Keratinocyte (primary cell): ENCODE measurements around the gene TMEM266. TPM values are rescaled to one million over a fixed set of nuclear protein-coding genes. Genes with fewer than 3 reads are reported as not detected.
"Not testable (repeated sequence)": the region's sequence is repeated elsewhere in the genome, so short reads cannot be mapped to it uniquely, and the experiment has no call there.

ENCODE experiments used
- DNase-seq: peaks from one replicate; pipeline ENCODE4 v3.0.0-alpha.2; 2011; ENCODE audit warnings: low read depth, missing footprints, low spot score
- FAIRE-seq: peaks from 2 replicates; lab custom pipeline; 2011; peaks lifted over from hg19 to GRCh38; lab: Jason Lieb, UNC
- H2AFZ ChIP-seq: 2 replicates; pipeline ENCODE4 v1.6.0; 2012; ENCODE audit warnings: low read length, control low read depth, inconsistent platforms; ENCODE audit not compliant: control insufficient read depth
- H3K27ac ChIP-seq: 2 replicates; pipeline ENCODE4 v1.5.1; 2011; ENCODE audit warnings: low read length; ENCODE audit not compliant: control insufficient read depth, insufficient read depth
- H3K27me3 ChIP-seq: 3 replicates; pipeline ENCODE4 v1.6.0; 2011; ENCODE audit warnings: low read length; ENCODE audit not compliant: control insufficient read depth, insufficient read depth; ENCODE audit errors: extremely low read depth
- H3K36me3 ChIP-seq, 2 experiments: 2 replicates in 1 of 2; 3 replicates in 1 of 2; pipeline ENCODE4 v1.5.1; 2011; ENCODE audit warnings: low read length in 2 of 2, mild to moderate bottlenecking in 1 of 2; ENCODE audit not compliant: control insufficient read depth in 2 of 2, insufficient read depth in 2 of 2; ENCODE audit errors: extremely low read depth in 1 of 2
- H3K4me1 ChIP-seq: 3 replicates; pipeline ENCODE4 v1.5.1; 2011; ENCODE audit warnings: low read length; ENCODE audit not compliant: control insufficient read depth, insufficient read depth; ENCODE audit errors: extremely low read depth
- H3K4me2 ChIP-seq: 3 replicates; pipeline ENCODE4 v1.6.0; 2011; ENCODE audit warnings: low read depth, low read length; ENCODE audit not compliant: control insufficient read depth, insufficient read depth; ENCODE audit errors: extremely low read depth
- H3K4me3 ChIP-seq, 3 experiments: fragments of 200-600 bp in 1 of 3; sonication (generic) in 1 of 3; 2 replicates in 2 of 3; 3 replicates in 1 of 3; pipeline ENCODE4 v1.5.1; 2011 to 2016; ENCODE audit warnings: low read length in 3 of 3, mild to moderate bottlenecking in 3 of 3, control low read depth in 2 of 3, inconsistent platforms in 1 of 3, low read depth in 1 of 3, mixed read lengths in 1 of 3, mixed run types in 1 of 3, moderate library complexity in 1 of 3; ENCODE audit not compliant: control insufficient read depth in 2 of 3, insufficient read depth in 2 of 3; ENCODE audit errors: extremely low read depth in 1 of 3
- H3K79me2 ChIP-seq: 2 replicates; pipeline ENCODE4 v1.6.0; 2012; ENCODE audit warnings: low read length; ENCODE audit not compliant: control insufficient read depth, insufficient read depth
- H3K9ac ChIP-seq: 3 replicates; pipeline ENCODE4 v1.6.0; 2011; ENCODE audit warnings: low read length; ENCODE audit not compliant: control insufficient read depth, insufficient read depth; ENCODE audit errors: extremely low read depth
- H3K9me1 ChIP-seq: 3 replicates; pipeline ENCODE4 v1.6.0; 2011; ENCODE audit warnings: low read length; ENCODE audit not compliant: control insufficient read depth, insufficient read depth; ENCODE audit errors: extremely low read depth
- H3K9me3 ChIP-seq: 2 replicates; pipeline ENCODE4 v1.5.1; 2012; ENCODE audit warnings: low read depth, low read length; ENCODE audit not compliant: control insufficient read depth
- H4K20me1 ChIP-seq: 3 replicates; pipeline ENCODE4 v1.6.0; 2011; ENCODE audit warnings: low read length; ENCODE audit not compliant: control insufficient read depth, insufficient read depth; ENCODE audit errors: extremely low read depth
- EZH2 ChIP-seq: IDR thresholded peaks from one replicate; pipeline ENCODE4 v1.6.1; 2012; ENCODE audit warnings: inconsistent platforms, mild to moderate bottlenecking, low read length, moderate library complexity
- dilution Hi-C: fragments of 300-500 bp; cut with MboI; formaldehyde crosslinking; loops from one replicate; pipeline ENCODE4 v1.7.0; 2020; ENCODE audit warnings: low sequenced_read_pairs; ENCODE audit not compliant: extremely low pct_ligation_motif_present
- polyA plus RNA-seq, 5 experiments: library from polyadenylated mRNA; depleted of rRNA in 3 of 5; stranded (reverse) in 3 of 5; stranded (forward) in 1 of 5; unstranded in 1 of 5; fragments of >200 nt; gene quantifications; 1 replicate in 1 of 5; 2 replicates in 3 of 5; 3 replicates in 1 of 5; pipeline versions ENCODE4 v1.2.1 to v1.2.3, GENCODE V29; 2011 to 2012; ENCODE audit warnings: missing spikeins in 2 of 5, low read depth in 1 of 5, low replicate concordance in 1 of 5
- TF ChIP-seq, protein P1 (sequence below), 3 experiments: IDR thresholded peaks in 1 of 3; conservative IDR thresholded peaks in 1 of 3; optimal IDR thresholded peaks in 1 of 3; 2 replicates in 2 of 3; 3 replicates in 1 of 3; pipeline versions ENCODE3 to v1.5.1; 2011; ENCODE audit warnings: low read length in 3 of 3, mild to moderate bottlenecking in 3 of 3, moderate library complexity in 2 of 3, control low read depth in 1 of 3, inconsistent platforms in 1 of 3; ENCODE audit not compliant: insufficient read depth in 2 of 3; ENCODE audit errors: extremely low read depth in 1 of 3

The TMEM266 gene
- polyA plus RNA-seq, 1 donor (not counting 4 experiments of a cell fraction or from before 2014, with no cell fraction given): 0.03 TPM

DNA sequence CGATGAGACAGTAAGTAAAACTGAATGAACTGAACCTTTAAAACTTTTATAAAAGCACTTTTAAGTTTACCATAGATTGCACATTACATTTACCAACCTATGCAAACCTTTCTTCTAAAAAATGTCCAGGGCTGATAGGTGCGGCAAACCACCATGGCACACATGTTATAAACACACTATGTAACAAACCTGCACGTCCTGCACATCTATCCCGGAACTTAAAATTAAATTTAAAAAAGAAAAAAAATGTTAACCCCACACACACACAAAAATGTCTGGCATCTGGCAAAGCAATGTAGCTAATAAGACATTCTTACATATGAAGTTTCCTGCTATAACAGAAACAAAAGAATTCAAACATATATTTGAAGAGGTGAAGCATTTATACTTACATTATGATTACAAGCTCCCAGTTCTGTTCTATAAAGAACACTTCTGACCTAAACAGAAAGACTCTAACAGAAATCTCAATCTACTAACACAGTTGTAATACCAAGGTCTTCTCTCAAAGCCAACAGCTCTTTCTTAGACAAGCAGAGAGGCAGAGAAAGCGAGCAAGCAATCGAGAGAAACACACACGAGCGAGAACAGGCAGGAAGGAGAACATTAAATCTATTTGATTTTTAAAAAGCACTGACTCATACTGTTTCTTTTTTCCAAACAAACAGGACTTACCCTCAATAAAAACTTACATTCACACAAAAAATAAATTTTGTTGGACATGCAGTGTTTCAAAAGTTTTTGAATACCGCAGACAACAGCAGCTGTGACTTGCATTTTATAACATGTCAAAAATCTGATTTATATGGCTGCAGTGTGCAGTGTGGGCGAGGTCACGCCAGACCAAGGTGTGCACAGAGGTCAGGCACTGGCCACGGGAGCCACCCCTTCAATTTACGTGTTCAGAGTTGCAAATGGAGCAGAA lies 47.9 kb upstream of the TMEM266 start, which contains the start of gene NRG4:
Gene NRG4, minus strand, starts transcription at position 798 of the 925 bp plus-strand sequence. CDS start 1,194 bp downstream, outside the sequence.
- H3K79me2 ChIP-seq: no peaks in the 10 kb centered on the region
- dilution Hi-C loops: no loop called here
- peak within 1 kb of the TSS; percentile 8 to 55 (median 19) for H3K4me3 ChIP-seq
- FAIRE-seq (no peak), DNase-seq (no peak)
- no peaks in the 10 kb centered on the region for H4K20me1 ChIP-seq
- peak within 1 kb of the TSS; percentile 40 for H3K9ac ChIP-seq
- H3K27ac ChIP-seq: peak within 1 kb of the TSS; percentile 15
- H2AFZ ChIP-seq: peak within 1 kb of the TSS; percentile 88
- no peaks in the 10 kb centered on the region for H3K27me3 ChIP-seq
- H3K9me1 ChIP-seq: no peaks in the 10 kb centered on the region
- H3K36me3 ChIP-seq: no peaks in the 10 kb centered on the region
- H3K9me3 ChIP-seq: no peaks in the 10 kb centered on the region
- peaks cover 4% of the 10 kb centered on the region for H3K4me1 ChIP-seq
- TF ChIP-seq EZH2: no peak
- TF ChIP-seq, protein P1, sequence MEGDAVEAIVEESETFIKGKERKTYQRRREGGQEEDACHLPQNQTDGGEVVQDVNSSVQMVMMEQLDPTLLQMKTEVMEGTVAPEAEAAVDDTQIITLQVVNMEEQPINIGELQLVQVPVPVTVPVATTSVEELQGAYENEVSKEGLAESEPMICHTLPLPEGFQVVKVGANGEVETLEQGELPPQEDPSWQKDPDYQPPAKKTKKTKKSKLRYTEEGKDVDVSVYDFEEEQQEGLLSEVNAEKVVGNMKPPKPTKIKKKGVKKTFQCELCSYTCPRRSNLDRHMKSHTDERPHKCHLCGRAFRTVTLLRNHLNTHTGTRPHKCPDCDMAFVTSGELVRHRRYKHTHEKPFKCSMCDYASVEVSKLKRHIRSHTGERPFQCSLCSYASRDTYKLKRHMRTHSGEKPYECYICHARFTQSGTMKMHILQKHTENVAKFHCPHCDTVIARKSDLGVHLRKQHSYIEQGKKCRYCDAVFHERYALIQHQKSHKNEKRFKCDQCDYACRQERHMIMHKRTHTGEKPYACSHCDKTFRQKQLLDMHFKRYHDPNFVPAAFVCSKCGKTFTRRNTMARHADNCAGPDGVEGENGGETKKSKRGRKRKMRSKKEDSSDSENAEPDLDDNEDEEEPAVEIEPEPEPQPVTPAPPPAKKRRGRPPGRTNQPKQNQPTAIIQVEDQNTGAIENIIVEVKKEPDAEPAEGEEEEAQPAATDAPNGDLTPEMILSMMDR (optimal IDR thresholded peaks at IDR 0.05 in 1 of 3, IDR thresholded peaks at IDR 0.05 in 1 of 3, conservative IDR thresholded peaks at IDR 0.05 in 1 of 3; ENCODE audit: extremely low read depth in 1 of 3, insufficient read depth in 2 of 3, low read length in 3 of 3): no peak
- H3K4me2 ChIP-seq: peak within 1 kb of the TSS; percentile 65

DNA sequence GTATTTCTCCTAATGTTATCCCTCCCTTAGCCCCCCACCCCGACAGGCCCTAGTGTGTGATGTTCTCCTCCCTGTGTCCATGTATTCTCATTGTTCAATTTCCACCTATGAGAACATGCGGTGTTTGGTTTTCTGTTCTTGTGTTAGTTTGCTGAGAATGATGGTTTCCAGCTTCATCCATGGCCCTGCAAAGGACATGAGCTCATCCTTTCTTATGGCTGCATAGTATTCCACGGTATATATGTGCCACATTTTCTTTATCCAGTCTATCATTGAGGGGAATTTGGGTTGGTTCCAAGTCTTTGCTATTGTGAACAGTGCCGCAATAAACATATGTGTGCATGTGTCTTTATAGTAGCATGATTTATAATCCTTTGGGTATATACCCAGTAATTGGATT lies 46.3 kb upstream of the TMEM266 start:
- H3K4me3 ChIP-seq, H4K20me1 ChIP-seq, H3K27me3 ChIP-seq, H3K4me2 ChIP-seq, H3K79me2 ChIP-seq, H3K9ac ChIP-seq, H3K36me3 ChIP-seq, DNase-seq, H3K4me1 ChIP-seq, H2AFZ ChIP-seq, H3K9me3 ChIP-seq, H3K9me1 ChIP-seq, dilution Hi-C loops, H3K27ac ChIP-seq, FAIRE-seq: not testable (repeated sequence)
